GM12878 (cell line): ENCODE measurements around the gene EVA1A. TPM values are rescaled to one million over a fixed set of nuclear protein-coding genes. Genes with fewer than 3 reads are reported as not detected.

Experiments used
- ATAC-seq: fragments of 200-7000 bp; cut with Tn5 transposase; 3 replicates; pipeline ENCODE4 v1.9.1; 2020; ENCODE audit warnings: mild to moderate bottlenecking, moderate library complexity
- BruUV-seq: library from RNA; stranded (reverse); fragments of 400-500 nt; replicated peaks from 2 replicates; lab custom pipeline; 2021; lab: Mats Ljungman, UMichigan
- CTCF ChIA-PET: fragments of 300-600 bp; sonication (Branson Sonifier 250); formaldehyde crosslinking; extraction: SDS; loops from one replicate; lab custom pipeline; 2021; ENCODE audit warnings: inconsistent platforms; lab: Yijun Ruan, JAX
- POLR2A ChIA-PET: fragments of 350-600 bp; formaldehyde crosslinking; extraction: SDS; loops from one replicate; lab custom pipeline; 2021; ENCODE audit warnings: inconsistent platforms; lab: Charles Lee
- RAD21 ChIA-PET: fragments of 300-600 bp; sonication (Branson Sonifier 250); formaldehyde crosslinking; loops from one replicate; lab custom pipeline; 2023; ENCODE audit warnings: antibody characterized with exemption; ENCODE audit not compliant: unreplicated experiment; lab: Charles Lee
- SMC1A ChIA-PET: fragments of 300-600 bp; sonication (Branson Sonifier 250); formaldehyde crosslinking; loops from one replicate; lab custom pipeline; 2023; ENCODE audit not compliant: unreplicated experiment, uncharacterized antibody; lab: Charles Lee
- DNase-seq: peaks from one replicate; pipeline ENCODE4 v3.0.0-alpha.2; 2011; ENCODE audit warnings: low read depth, low spot score
- FAIRE-seq: peaks from 3 replicates; lab custom pipeline; 2011; peaks lifted over from hg19 to GRCh38; lab: Jason Lieb, UNC
- H2AFZ ChIP-seq: 2 replicates; pipeline ENCODE4 v1.6.0; 2011; ENCODE audit warnings: low read depth, low read length, control low read depth; ENCODE audit not compliant: control insufficient read depth
- H3K27ac ChIP-seq: 2 replicates; pipeline ENCODE4 v1.5.1; 2011; ENCODE audit warnings: control low read depth; ENCODE audit not compliant: control insufficient read depth, insufficient read depth
- H3K27me3 ChIP-seq, 2 experiments: replicated peaks in 1 of 2; 2 replicates each; pipeline versions ENCODE4 v1.6.0 to v1.6.1; 2011; ENCODE audit warnings: low read length in 1 of 2; ENCODE audit not compliant: control insufficient read depth in 2 of 2, insufficient read depth in 2 of 2
- H3K36me3 ChIP-seq, 2 experiments: 2 replicates each; pipeline ENCODE4 v1.5.1; 2011; ENCODE audit warnings: low read length in 1 of 2; ENCODE audit not compliant: control insufficient read depth in 2 of 2, insufficient read depth in 2 of 2
- H3K4me1 ChIP-seq: 2 replicates; pipeline ENCODE4 v1.6.1; 2011; ENCODE audit warnings: mild to moderate bottlenecking, low read length, moderate library complexity, mixed read lengths; ENCODE audit not compliant: control insufficient read depth, insufficient read depth
- H3K4me2 ChIP-seq: 2 replicates; pipeline ENCODE4 v1.6.0; 2011; ENCODE audit warnings: control low read depth; ENCODE audit not compliant: control insufficient read depth, insufficient read depth
- H3K4me3 ChIP-seq: fragments of 200-600 bp; sonication (generic); 2 replicates; pipeline ENCODE4 v1.5.1; 2016
- H3K79me2 ChIP-seq: 2 replicates; pipeline ENCODE4 v1.6.0; 2011; ENCODE audit warnings: low read length; ENCODE audit not compliant: control insufficient read depth, insufficient read depth
- H3K9ac ChIP-seq: 2 replicates; pipeline ENCODE4 v1.8.0; 2011; ENCODE audit warnings: low read length, control low read depth, mixed read lengths; ENCODE audit not compliant: control insufficient read depth, insufficient read depth
- H3K9me3 ChIP-seq: replicated peaks from 3 replicates; pipeline ENCODE4 v1.5.1; 2011; ENCODE audit warnings: mild to moderate bottlenecking, low read length; ENCODE audit not compliant: control insufficient read depth, insufficient read depth
- H4K20me1 ChIP-seq: 2 replicates; pipeline ENCODE4 v1.6.0; 2011; ENCODE audit not compliant: control insufficient read depth, insufficient read depth
- BMI1 ChIP-seq: fragments of 450-650 bp; IDR thresholded peaks from 2 replicates; pipeline ENCODE4 v1.6.1; 2016; ENCODE audit warnings: mild to moderate bottlenecking, moderate library complexity, borderline replicate concordance
- FOXK2 ChIP-seq: fragments of 450-650 bp; IDR thresholded peaks from 2 replicates; pipeline ENCODE4 v1.6.1; 2017; ENCODE audit warnings: mild to moderate bottlenecking, moderate library complexity
- HDGF ChIP-seq: fragments of 450-650 bp; IDR thresholded peaks from 2 replicates; pipeline ENCODE4 v1.6.1; 2016; ENCODE audit warnings: antibody characterized with exemption
- KAT2A ChIP-seq: conservative IDR thresholded peaks from 2 replicates; pipeline ENCODE4 v1.6.1; 2011; ENCODE audit warnings: low read depth, low read length; ENCODE audit not compliant: control insufficient read depth
- NR2C1 ChIP-seq: fragments of 450-650 bp; IDR thresholded peaks from 2 replicates; pipeline ENCODE4 v1.6.1; 2017; ENCODE audit warnings: antibody characterized with exemption, mild to moderate bottlenecking, moderate library complexity
- ZBTB11 ChIP-seq: fragments of 450-650 bp; formaldehyde crosslinking; IDR thresholded peaks from 2 replicates; pipeline ENCODE4 v1.5.0; 2022; ENCODE audit warnings: mild to moderate bottlenecking, missing genetic modification characterization
- ZNF207 ChIP-seq: fragments of 450-650 bp; IDR thresholded peaks from 2 replicates; pipeline ENCODE4 v1.6.1; 2014; ENCODE audit warnings: antibody characterized with exemption, mild to moderate bottlenecking, borderline replicate concordance
- WGBS: methylation state at CpG from one replicate; pipeline ENCODE4 v1.1.6; 2016; ENCODE audit warnings: low lambda C conversion rate; ENCODE audit not compliant: insufficient replicate concordance, insufficient coverage; ENCODE audit errors: missing lambda C conversion rate; 5-methylcytosine and 5-hydroxymethylcytosine counted together
- in situ Hi-C: fragments of 300-500 bp; cut with MboI; formaldehyde crosslinking; loops from 9 replicates; pipeline ENCODE4 v1.14.3; 2018; ENCODE audit warnings: mixed read lengths
- intact Hi-C: fragments of 100-400 bp; cut with micrococcal nuclease; formaldehyde crosslinking; loops from one replicate; pipeline ENCODE4 v1.14.2; 2022; ENCODE audit not compliant: unreplicated experiment
- polyA plus RNA-seq, 11 experiments: library from polyadenylated mRNA; depleted of rRNA in 4 of 11; unstranded in 6 of 11; stranded (reverse) in 5 of 11; fragments of >200 nt; fragmentation: Nextera tagmentation in 4 of 11; fragmentation: Illumina TruSeq in 1 of 11; extraction: Ambion mirVana in 4 of 11; extraction: Trizol in 1 of 11; gene quantifications; 1 replicate in 1 of 11; 2 replicates in 10 of 11; pipeline versions ENCODE4 v1.2.1 to v1.2.3, GENCODE V29; 2011 to 2016; ENCODE audit warnings: inconsistent platforms in 2 of 11, missing spikeins in 2 of 11, low read depth in 1 of 11
- total RNA-seq, 4 experiments: library from RNA; depleted of rRNA in 3 of 4; stranded (reverse); fragments of >200 nt in 3 of 4; fragmentation: Illumina TruSeq in 1 of 4; extraction: Trizol in 1 of 4; gene quantifications; 2 replicates each; pipeline versions ENCODE4 v1.2.1 to v1.2.3, GENCODE V29; 2013 to 2021

The EVA1A gene
- total and polyA plus RNA-seq, 10 of the 15 experiments (the other 5 are each of a cell fraction or from before 2014, with no cell fraction given) = 0.13 to 1.0 (median 0.34) TPM; not detected in 5

- Histone ChIP-seq H3K9ac (no peak overlapping the region), H3K4me2 (no peak overlapping the region), H3K4me3 (no peak overlapping the region), H3K4me1 (no peaks in the 10 kb centered on the region), H4K20me1 (no peaks in the 10 kb centered on the region), H2AFZ (no peak overlapping the region), H3K36me3 (no peaks in the 10 kb centered on the region), H3K27ac (no peak overlapping the region), H3K27me3 (no peaks in the 10 kb centered on the region), H3K79me2 (no peaks in the 10 kb centered on the region), H3K9me3 (no peaks in the 10 kb centered on the region; the same call in 2 of the 3 replicates)
- BruUV-seq = no TSS peak
- no peak for ATAC-seq
- RAD21 ChIA-PET = no interaction called here
- in situ Hi-C loops = no loop called here
- TF ChIP-seq ZNF207 (no peak), KAT2A (no peak), NR2C1 (no peak), ZBTB11 (CRISPR knock-in tag) (no peak)
- FAIRE-seq = no peak
- CTCF ChIA-PET = interaction anchor here (1.2 kb wide), 1 partner anchor 29 kb away, joined by 3 read pairs; no protein-coding TSS in a partner anchor
- intact Hi-C loops = no loop called here
- no peak for DNase-seq
- POLR2A ChIA-PET = no interaction called here
- SMC1A ChIA-PET = no interaction called here
These were observed 18.4 kb upstream of the EVA1A start for GRCh38 chr2:75579186-75579585.

- Histone ChIP-seq H3K36me3 (no peaks in the 10 kb centered on the region), H3K79me2 (no peaks in the 10 kb centered on the region), H2AFZ (no peak overlapping the region), H3K27me3 (no peaks in the 10 kb centered on the region), H4K20me1 (no peaks in the 10 kb centered on the region), H3K9me3 (no peaks in the 10 kb centered on the region; the same call in 2 of the 3 replicates), H3K27ac (no peak overlapping the region), H3K9ac (no peak overlapping the region), H3K4me1 (no peaks in the 10 kb centered on the region), H3K4me2 (no peak overlapping the region), H3K4me3 (no peak overlapping the region)
- in situ Hi-C loops (no loop called here), intact Hi-C loops (no loop called here)
- ATAC-seq (no peak), DNase-seq (no peak), FAIRE-seq (no peak)
- ChIA-PET RAD21 (no interaction called here), CTCF (no interaction called here), SMC1A (no interaction called here), POLR2A (no interaction called here)
- WGBS = 30% methylated on average over 1 of the region's 1 CpG
- BruUV-seq = no TSS peak
- TF ChIP-seq HDGF = no peak
- TF ChIP-seq FOXK2 = no peak
- TF ChIP-seq ZBTB11 (CRISPR knock-in tag) = no peak
- no peak for TF ChIP-seq BMI1
These were observed 16.5 kb upstream of the EVA1A start for GRCh38 chr2:75577280-75577679.
